BLaER1 (cell line): Measurements from ENCODE around the gene ZNF407.

ENCODE experiments used
- H3K27ac ChIP-seq: shearing (Covaris generic); formaldehyde crosslinking; 2 replicates; pipeline ENCODE4 v1.8.1; 2022
- H3K27me3 ChIP-seq: shearing (Covaris generic); formaldehyde crosslinking; 2 replicates; pipeline ENCODE4 v1.8.1; 2022
- H3K36me3 ChIP-seq: shearing (Covaris generic); formaldehyde crosslinking; 2 replicates; pipeline ENCODE4 v1.8.1; 2022
- H3K4me1 ChIP-seq: shearing (Covaris generic); formaldehyde crosslinking; 2 replicates; pipeline ENCODE4 v1.8.1; 2022
- H3K4me2 ChIP-seq: shearing (Covaris generic); formaldehyde crosslinking; 2 replicates; pipeline ENCODE4 v1.8.1; 2022
- H3K4me3 ChIP-seq: shearing (Covaris generic); formaldehyde crosslinking; 2 replicates; pipeline ENCODE4 v1.8.1; 2022
- H3K9ac ChIP-seq: shearing (Covaris generic); formaldehyde crosslinking; 2 replicates; pipeline ENCODE4 v1.8.1; 2022
- H3K9me3 ChIP-seq: shearing (Covaris generic); formaldehyde crosslinking; 2 replicates; pipeline ENCODE4 v1.8.1; 2022
- H4K20me1 ChIP-seq: shearing (Covaris generic); formaldehyde crosslinking; 2 replicates; pipeline ENCODE4 v1.8.1; 2022
- Cebpa-rat ChIP-seq: shearing (Covaris generic); IDR thresholded peaks from 2 replicates; pipeline ENCODE4 v1.8.1; 2022

Gene ZNF407

GRCh38 chr18:74773171-74773624, 175.5 kb downstream of the ZNF407 start:
- no peak for TF ChIP-seq Cebpa-rat
- H3K4me1 ChIP-seq: no peaks in the 10 kb centered on the region
- H3K4me3 ChIP-seq: no peak overlapping the region
- no peaks in the 10 kb centered on the region for H3K9me3 ChIP-seq
- H3K9ac ChIP-seq: no peak overlapping the region
- no peaks in the 10 kb centered on the region for H4K20me1 ChIP-seq
- H3K27me3 ChIP-seq: no peaks in the 10 kb centered on the region
- H3K36me3 ChIP-seq: peaks cover 15% of the 10 kb centered on the region
- H3K4me2 ChIP-seq: no peak overlapping the region
- no peak overlapping the region for H3K27ac ChIP-seq

- Histone ChIP-seq H3K4me2 (no peak overlapping the region), H3K4me1 (no peaks in the 10 kb centered on the region), H3K9me3 (no peaks in the 10 kb centered on the region), H4K20me1 (no peaks in the 10 kb centered on the region), H3K27ac (no peak overlapping the region), H3K27me3 (no peaks in the 10 kb centered on the region), H3K36me3 (peaks cover 15% of the 10 kb centered on the region), H3K4me3 (no peak overlapping the region), H3K9ac (no peak overlapping the region)
- TF ChIP-seq Cebpa-rat: no peak
Measured at GRCh38 chr18:74774486-74774885, 176.8 kb downstream of the ZNF407 start.

DNA sequence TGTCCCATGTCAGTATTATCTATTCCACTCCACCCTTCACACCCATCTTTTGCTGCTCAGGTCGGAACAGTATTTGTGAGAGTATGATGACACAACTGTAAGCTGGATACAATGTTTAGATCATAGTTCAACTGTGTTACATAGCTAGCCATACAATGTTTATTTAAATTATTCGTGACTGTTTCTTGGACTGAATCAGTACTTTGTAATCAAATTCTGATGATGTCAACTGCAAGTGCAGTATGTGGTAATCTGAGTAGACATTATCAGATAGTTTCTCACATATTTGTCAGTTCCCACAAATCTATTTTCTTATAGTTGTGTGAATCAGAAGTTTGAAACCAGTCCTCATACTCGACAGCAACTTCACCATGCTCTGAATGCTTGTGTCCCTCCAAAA, 177.6 kb downstream of the ZNF407 start:
- Histone ChIP-seq H3K4me3 (no peak overlapping the region), H3K9ac (no peak overlapping the region), H3K9me3 (no peaks in the 10 kb centered on the region), H3K27me3 (no peaks in the 10 kb centered on the region), H3K4me2 (no peak overlapping the region), H4K20me1 (no peaks in the 10 kb centered on the region), H3K27ac (no peak overlapping the region), H3K4me1 (no peaks in the 10 kb centered on the region), H3K36me3 (peaks cover 15% of the 10 kb centered on the region)
- TF ChIP-seq Cebpa-rat: no peak

GRCh38 chr18:74778191-74778847, 180.6 kb downstream of the ZNF407 start:
- no peak overlapping the region for H3K4me3 ChIP-seq

DNA sequence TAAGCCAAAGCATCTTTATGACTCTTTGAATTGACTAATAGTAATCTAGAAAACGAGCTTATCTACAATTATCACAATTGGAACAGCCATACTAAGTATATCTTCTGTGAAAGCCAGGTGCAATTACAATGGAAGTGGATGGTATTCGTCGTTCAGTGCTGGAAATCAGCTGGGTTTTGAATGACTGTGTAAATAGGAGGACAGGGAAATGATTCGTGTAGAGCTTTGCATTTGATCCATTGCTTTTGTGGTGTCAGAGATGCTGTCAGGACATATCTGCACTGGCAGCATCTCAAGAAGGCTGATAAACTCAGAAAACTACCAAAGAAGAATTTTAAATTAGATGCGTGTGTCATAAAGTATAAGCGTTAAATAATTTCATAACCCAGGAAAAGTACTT, 187.1 kb downstream of the ZNF407 start:
- Histone ChIP-seq H3K36me3 (peaks cover 16% of the 10 kb centered on the region), H3K4me3 (no peak overlapping the region), H3K4me1 (no peaks in the 10 kb centered on the region), H3K9ac (no peak overlapping the region), H3K4me2 (no peak overlapping the region), H3K9me3 (no peaks in the 10 kb centered on the region), H3K27me3 (no peaks in the 10 kb centered on the region), H4K20me1 (no peaks in the 10 kb centered on the region), H3K27ac (no peak overlapping the region)
- TF ChIP-seq Cebpa-rat: no peak

More at GRCh38 chr18:74778191-74778847, 180.6 kb downstream of the ZNF407 start:
- no peak overlapping the region for H3K9ac ChIP-seq
- H3K9me3 ChIP-seq: no peaks in the 10 kb centered on the region
- TF ChIP-seq Cebpa-rat: no peak
- no peak overlapping the region for H3K27ac ChIP-seq
- no peaks in the 10 kb centered on the region for H3K4me1 ChIP-seq
- H3K36me3 ChIP-seq: peaks cover 15% of the 10 kb centered on the region
- no peaks in the 10 kb centered on the region for H4K20me1 ChIP-seq
- no peak overlapping the region for H3K4me2 ChIP-seq
- no peaks in the 10 kb centered on the region for H3K27me3 ChIP-seq

DNA sequence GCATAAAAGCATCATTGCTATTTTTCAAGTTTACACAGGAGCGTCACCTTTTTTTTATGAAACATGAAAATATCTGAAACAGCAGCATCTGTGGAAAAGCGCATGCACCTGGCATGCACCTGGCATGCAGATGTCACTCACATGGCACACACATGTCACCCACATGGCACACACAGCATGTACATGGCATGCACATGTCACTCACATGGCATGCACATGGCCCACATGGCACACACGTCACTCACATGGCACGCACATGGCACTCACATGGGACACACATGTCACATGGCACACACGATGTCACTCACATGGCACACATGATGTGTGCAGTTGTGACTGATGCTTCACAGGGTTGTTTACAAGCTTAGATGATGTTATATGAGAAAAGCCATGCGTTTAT, 188.0 kb downstream of the ZNF407 start:
- peaks cover 16% of the 10 kb centered on the region for H3K36me3 ChIP-seq
- H3K4me3 ChIP-seq: no peak overlapping the region
- no peak overlapping the region for H3K9ac ChIP-seq
- TF ChIP-seq Cebpa-rat: no peak
- no peaks in the 10 kb centered on the region for H3K4me1 ChIP-seq
- no peaks in the 10 kb centered on the region for H3K27me3 ChIP-seq
- H3K9me3 ChIP-seq: no peaks in the 10 kb centered on the region
- H3K4me2 ChIP-seq: no peak overlapping the region
- H3K27ac ChIP-seq: no peak overlapping the region
- no peaks in the 10 kb centered on the region for H4K20me1 ChIP-seq

DNA sequence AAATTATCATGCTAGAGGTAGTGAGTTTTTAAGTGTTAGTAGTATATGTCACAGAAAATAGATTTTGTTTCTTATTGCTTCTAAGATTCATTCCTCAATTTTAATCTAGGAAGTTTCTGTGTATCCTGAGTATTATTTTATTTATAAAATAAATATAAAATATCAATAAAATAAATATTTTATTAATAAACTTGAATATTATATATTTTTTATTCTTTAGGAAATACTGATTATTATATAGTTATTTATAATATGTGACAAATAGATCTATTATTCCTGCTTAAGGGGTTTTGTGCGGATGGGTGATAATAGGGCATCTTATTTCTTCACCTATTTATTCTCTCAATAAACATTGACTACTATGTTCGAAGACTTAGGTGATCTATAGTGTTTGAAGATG, 191.0 kb downstream of the ZNF407 start:
- H3K4me2 ChIP-seq: no peak overlapping the region
- H3K9ac ChIP-seq: no peak overlapping the region
- no peaks in the 10 kb centered on the region for H3K9me3 ChIP-seq
- H3K27ac ChIP-seq: no peak overlapping the region
- no peaks in the 10 kb centered on the region for H4K20me1 ChIP-seq
- H3K4me3 ChIP-seq: no peak overlapping the region
- no peak for TF ChIP-seq Cebpa-rat
- H3K27me3 ChIP-seq: no peaks in the 10 kb centered on the region
- H3K36me3 ChIP-seq: peaks cover 16% of the 10 kb centered on the region
- no peaks in the 10 kb centered on the region for H3K4me1 ChIP-seq

DNA sequence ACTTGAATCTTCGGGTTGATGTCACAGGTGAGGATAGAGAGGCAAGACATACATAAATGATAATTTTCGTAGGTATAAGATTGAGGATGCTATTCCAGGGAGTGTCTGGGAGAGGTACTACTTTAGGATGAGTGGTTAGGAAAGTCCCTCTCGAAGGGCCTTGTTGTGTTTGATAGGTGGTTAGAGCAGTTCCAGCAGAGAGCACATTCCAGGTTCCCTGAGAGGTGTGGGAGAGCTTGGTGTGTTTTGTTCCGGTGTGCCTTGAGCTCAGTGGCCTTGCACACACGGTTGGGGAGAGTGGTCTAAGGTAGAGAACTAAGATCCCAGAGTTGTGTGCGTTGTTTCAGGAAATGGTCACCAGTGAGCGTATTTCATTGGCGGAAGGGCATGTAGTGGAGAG, 191.4 kb downstream of the ZNF407 start:
- Histone ChIP-seq H3K27ac (no peak overlapping the region), H3K4me1 (no peaks in the 10 kb centered on the region), H3K4me2 (no peak overlapping the region), H3K9ac (no peak overlapping the region), H3K9me3 (no peaks in the 10 kb centered on the region), H3K4me3 (no peak overlapping the region), H3K27me3 (no peaks in the 10 kb centered on the region), H4K20me1 (no peaks in the 10 kb centered on the region), H3K36me3 (peaks cover 19% of the 10 kb centered on the region)
- no peak for TF ChIP-seq Cebpa-rat

- no peaks in the 10 kb centered on the region for H3K9me3 ChIP-seq
- H3K9ac ChIP-seq: no peak overlapping the region
- H4K20me1 ChIP-seq: no peaks in the 10 kb centered on the region
- H3K4me1 ChIP-seq: no peaks in the 10 kb centered on the region
- no peak overlapping the region for H3K4me2 ChIP-seq
- no peak for TF ChIP-seq Cebpa-rat
- H3K36me3 ChIP-seq: peaks cover 19% of the 10 kb centered on the region
- H3K27me3 ChIP-seq: no peaks in the 10 kb centered on the region
- H3K4me3 ChIP-seq: no peak overlapping the region
- H3K27ac ChIP-seq: no peak overlapping the region
Measured at GRCh38 chr18:74790451-74790850, 192.8 kb downstream of the ZNF407 start.

GRCh38 chr18:74791501-74792194, 194.0 kb downstream of the ZNF407 start:
- no peaks in the 10 kb centered on the region for H3K4me1 ChIP-seq
- no peak overlapping the region for H3K4me3 ChIP-seq
- H3K27ac ChIP-seq: no peak overlapping the region
- no peaks in the 10 kb centered on the region for H3K9me3 ChIP-seq
- TF ChIP-seq Cebpa-rat: no peak
- H4K20me1 ChIP-seq: no peaks in the 10 kb centered on the region
- no peak overlapping the region for H3K4me2 ChIP-seq
- H3K9ac ChIP-seq: no peak overlapping the region
- H3K27me3 ChIP-seq: no peaks in the 10 kb centered on the region
- peaks cover 15% of the 10 kb centered on the region for H3K36me3 ChIP-seq
